GM19438 (cell line): ENCODE measurements around the gene KRTAP10-2.

Experiments
- ATAC-seq: cut with Tn5 transposase; IDR thresholded peaks from one replicate; pipeline ENCODE4 v1.9.1; 2021; ENCODE audit warnings: low read depth; ENCODE audit not compliant: unreplicated experiment

KRTAP10-2 gene

DNA sequence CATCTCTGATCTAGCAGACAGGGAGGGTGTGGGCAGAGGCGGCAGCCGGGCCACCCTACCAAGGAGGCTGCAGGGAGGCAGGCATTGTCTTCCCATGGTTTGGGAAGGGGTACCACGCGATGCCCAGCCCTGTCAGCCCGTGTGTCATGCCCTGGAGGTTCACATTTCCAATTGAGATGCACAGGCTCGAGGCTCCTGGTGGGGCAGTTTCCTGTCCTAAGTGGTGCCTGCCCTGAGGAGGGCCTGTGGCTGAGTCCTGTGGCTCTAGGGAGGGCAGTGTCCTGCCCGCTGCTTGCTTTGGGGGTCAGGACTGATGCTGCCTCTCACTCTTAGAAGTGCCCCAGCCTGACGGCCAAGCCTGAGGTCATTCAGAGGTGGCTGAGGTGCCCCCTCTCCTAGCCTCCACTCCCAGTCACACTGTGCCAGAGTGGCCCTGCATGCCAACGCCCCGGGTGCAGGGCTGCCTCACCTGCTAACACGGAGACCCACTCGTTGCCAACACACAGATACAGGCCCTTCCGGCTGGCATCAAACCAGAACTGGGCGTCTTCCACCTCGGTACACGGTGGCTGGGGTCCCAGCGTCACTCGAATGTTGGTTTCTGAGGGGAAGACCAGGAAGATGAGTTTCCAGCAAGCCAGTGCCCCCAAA, 23.2 kb downstream of the KRTAP10-2 start:
- ATAC-seq = no peak

DNA sequence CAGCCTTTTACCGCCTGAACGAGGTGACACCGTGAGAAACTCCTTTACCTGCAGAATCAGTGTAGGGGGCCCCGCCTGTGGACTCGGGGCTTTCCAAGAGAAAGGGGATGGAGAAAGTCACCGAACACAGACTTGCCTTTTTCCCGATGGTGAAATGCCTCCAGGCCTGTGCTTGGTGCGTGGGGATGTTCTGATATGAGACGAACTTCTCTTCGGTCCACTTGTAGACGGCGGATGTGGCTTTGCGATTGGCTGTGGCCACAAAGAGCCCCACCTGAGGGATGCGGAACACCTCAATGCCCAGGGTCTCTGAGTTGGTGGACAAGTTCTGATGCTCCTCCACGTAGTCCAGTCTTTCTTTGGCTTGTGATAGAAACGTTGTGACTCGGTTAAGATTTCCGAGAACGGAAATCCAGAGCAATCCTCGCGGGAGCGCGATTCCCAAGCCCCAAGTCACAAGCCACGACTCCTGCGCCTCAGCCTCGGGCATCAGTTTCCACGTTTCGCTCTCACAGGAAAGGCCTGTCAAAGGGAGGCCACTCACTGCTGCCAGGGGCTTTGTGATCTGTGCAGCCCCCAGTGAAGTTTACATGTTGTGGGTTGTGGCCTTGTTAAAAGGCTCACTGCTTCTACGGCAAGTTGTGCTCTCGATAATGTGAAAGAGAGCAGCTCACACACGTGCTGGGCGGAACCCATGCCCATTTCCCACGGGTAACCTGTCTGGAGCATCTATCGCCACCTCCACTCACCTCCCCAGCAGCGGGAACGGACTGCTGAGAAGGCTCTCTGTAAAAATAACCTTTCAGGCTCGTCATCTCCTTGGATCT, 23.9 kb downstream of the KRTAP10-2 start:
- ATAC-seq = no peak

GRCh38 chr21:44526096-44526997, 25.0 kb downstream of the KRTAP10-2 start:
- ATAC-seq = no peak

DNA sequence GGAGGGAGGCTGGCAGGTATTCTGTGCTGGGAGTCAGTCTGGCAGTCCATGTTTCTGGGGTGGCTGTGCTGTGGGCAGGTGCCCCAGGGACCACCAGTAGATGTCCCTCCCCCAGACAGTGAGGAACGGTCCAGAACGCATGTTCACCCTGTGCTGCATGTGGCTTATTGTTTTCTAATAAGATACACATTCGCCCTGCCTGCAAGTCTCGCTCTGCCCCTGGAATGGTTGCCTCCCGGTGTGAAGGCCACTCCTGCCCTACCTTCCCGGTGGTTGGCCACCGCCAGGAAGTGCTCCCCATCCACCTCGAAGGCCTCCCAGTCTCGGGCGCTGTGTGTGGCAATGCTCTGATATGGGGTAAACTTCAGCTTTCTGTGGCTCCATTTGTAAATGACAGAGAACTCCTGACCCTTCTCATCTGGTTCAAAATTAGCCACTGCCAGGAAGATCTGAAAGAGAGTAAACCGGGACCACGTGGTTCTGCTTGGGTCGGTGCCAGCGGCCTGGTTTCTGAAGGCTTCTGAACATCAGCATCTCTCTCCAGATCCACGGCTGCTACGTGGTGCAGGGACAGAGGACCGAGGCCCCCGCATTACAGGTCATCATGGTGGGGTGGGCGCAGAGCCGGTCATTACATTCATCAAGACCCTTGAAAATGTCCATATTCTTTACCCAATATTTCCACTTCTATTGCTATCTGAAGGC, 25.8 kb downstream of the KRTAP10-2 start:
- ATAC-seq = no peak

GRCh38 chr21:44524414-44525371, 26.6 kb downstream of the KRTAP10-2 start:
- no peak for ATAC-seq

- ATAC-seq = no peak
Observed at GRCh38 chr21:44523567-44524413, 27.5 kb downstream of the KRTAP10-2 start.

DNA sequence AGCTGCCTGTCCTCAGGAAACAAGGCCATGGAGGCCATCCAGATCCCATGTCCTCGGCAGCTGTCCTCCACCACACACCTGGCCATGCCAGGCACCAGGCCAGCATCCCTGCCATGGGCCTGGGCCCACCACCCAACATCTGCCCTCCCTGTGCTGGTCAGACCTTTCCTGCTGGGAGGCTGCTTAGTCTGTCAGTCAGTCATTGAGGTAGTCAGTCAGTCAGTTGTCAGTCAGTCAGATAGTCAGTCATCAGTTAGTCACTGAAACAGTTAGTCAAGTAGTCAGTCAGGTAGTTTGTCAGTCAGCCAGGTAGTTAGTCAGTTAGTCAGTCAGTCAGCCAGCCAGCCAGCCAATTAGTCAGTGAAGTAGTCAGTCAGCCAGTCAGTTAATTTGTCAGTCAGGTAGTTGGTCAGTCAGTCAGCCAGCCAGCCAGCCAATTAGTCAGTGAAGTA, 28.5 kb downstream of the KRTAP10-2 start:
- no peak for ATAC-seq

GRCh38 chr21:44521928-44522752, 29.2 kb downstream of the KRTAP10-2 start:
- no peak for ATAC-seq

- ATAC-seq = no peak
Observed at GRCh38 chr21:44521301-44521927, 29.9 kb downstream of the KRTAP10-2 start.

DNA sequence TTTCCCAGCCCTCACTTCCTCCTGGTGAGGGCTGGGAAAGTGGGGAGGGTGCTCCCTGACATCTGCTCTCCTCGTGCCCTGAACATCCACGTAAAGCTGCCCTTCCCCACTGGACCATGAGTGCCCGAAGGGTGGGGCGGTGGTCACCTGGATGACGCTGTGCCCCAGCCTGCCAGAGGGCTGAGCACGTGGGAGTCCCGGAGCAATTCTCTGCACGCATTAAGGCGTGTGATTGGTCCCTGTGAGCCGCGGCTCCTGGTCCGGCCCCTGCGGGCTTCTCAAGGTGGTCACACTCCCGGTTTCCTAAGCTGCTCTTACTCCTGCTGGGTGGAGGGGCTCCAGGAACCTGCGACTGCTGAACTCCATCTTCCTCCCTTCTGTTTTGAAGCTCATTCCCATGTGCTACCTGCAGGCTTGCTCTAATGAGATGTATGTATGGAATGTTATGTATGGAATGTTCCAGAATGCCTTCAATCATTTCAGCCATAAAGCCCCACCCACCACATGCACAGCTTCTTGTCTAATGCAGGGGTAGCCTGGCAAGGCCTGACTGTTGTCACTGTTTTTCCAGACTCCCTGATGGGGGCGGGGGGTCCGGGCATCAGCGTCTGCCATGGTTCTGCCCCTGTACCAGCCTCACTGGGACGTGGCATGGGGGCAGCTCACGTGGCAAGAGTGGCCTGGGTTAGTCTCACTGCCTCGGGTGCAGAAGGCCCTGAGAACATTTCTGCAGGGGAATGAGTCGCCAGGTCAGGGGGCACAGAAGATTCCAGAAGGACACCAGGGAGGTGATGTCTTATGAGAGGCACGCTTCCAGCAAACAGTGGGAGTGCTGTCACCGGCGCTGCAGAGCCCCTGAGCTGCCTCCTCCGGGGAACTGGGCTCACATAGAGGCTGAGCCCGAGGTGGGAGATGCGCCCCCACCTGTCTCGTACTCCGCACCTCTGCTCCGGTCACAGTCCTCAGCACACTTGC, 30.7 kb downstream of the KRTAP10-2 start:
- no peak for ATAC-seq

GRCh38 chr21:44519346-44520325, 31.7 kb downstream of the KRTAP10-2 start:
- no peak for ATAC-seq

DNA sequence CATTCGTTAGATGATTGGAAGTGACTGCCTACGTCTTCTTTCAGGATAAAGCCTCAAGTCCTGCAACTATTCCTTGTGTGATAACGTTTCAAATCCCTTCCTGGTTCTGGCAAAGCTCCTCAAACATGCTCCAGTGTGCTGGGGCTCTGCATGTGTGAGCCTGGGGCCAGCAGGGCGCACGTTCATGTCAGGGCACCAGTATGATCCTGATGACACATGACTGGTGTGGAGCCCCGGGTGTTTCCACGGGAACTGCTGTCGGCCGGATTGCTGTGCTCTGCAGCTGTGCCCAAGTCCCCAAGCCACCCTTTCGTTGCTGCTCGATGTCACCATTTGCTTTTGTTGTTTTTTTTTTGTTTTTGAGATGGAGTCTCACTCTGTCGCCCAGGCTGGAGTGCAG, 32.6 kb downstream of the KRTAP10-2 start:
- ATAC-seq = no peak

DNA sequence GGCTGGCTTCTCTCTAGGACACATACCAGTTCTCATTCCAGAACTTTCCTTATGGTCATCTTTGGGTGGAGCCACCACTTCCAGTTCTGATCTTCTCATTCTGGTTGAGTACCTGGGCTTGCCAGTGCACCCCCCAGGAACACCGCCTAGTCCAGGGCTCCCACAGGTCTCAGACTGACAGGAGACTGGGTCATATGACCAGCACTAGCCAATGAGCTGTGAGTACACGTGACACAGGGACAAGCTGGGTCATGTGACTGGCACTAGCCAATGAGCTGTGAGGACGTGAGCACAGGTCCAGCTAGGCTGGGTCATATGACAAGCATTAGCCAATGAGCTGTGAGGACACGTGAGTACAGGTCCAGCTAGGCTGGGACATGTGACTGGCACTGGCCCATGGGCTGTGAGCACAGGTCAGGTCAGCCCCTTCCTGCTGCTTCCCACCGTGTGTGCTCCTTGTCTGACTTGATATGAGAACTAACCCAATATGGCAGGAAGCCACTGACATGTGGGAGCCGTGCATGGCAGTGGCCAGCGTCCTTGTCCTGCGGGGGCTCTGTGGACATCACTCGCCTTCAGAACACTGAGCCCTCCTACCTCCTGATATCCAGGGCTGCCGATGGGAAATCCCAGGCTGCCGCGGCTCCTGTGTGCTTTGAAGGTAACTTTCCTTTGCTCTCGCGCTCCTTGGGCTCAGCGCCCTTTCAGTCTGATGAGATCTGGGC, 34.0 kb downstream of the KRTAP10-2 start:
- no peak for ATAC-seq

DNA sequence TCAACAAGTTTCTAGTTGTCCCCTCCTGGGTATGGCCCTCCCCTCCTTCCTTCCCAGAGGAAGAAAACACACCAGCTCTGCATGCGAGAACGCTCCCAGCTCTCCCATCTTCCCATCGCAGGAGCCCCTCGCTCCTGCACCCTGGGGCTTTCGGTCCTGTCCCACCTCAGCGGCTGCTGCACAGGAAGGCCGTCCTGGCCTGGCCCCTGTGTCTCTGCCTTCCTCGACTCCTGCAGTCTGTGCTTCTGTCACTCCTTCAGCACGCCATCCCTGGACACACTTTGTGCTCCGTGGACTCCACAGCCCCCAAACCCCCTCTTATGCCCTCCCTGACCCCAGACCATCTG, 34.5 kb downstream of the KRTAP10-2 start:
- no peak for ATAC-seq
